Measurements from ENCODE around the gene CDC42BPA. TPM values are rescaled to one million over a fixed set of nuclear protein-coding genes. Genes with fewer than 3 reads are reported as not detected.

Gene CDC42BPA
- polyA plus RNA-seq, 1 donor from 2014 or later = 22.9 TPM

DNA sequence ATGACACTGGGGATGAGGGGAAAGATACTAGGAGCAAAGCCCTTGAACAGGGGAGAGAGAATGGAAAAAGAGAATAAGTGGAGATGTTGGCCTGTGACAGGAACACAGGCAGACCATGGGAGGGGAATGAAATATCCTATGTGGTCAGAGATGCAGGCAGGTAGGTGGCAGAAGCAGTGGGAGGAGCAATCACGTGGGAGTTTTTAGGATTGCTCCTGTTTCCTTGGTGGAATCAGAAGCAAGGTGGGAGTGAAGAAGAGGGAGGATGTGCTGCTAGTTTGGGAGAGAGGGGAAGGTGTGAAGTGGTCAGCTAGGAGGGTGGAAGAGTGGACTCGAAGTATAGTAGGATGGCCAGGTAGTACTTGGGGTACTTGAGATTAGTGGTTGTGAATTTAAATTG lies 46.4 kb upstream of the CDC42BPA start:
- Histone ChIP-seq H2AFZ (ENCODE audit: low read depth, low read length) (no peak overlapping the region), H3K36me3 (ENCODE audit: insufficient read depth, low read length) (no peaks in the 10 kb centered on the region), H4K20me1 (ENCODE audit: insufficient read depth) (no peaks in the 10 kb centered on the region), H3K4me3 (ENCODE audit: low read length) (no peak overlapping the region), H3K4me2 (ENCODE audit: low read length) (no peak overlapping the region), H3K9ac (ENCODE audit: low read length) (no peak overlapping the region), H3K27me3 (ENCODE audit: insufficient read depth, low read depth, low read length) (no peaks in the 10 kb centered on the region), H3K9me3 (ENCODE audit: low read length) (no peaks in the 10 kb centered on the region), H3F3A (ENCODE audit: insufficient read depth, low read length, poor library complexity, severe bottlenecking) (no peaks in the 10 kb centered on the region), H3K27ac (ENCODE audit: low read length) (no peak overlapping the region), H3K9me2 (ENCODE audit: insufficient read depth, low read length) (no peaks in the 10 kb centered on the region), H3K79me2 (replicated peaks; ENCODE audit: insufficient read depth, low read length) (no peaks in the 10 kb centered on the region)
- TF ChIP-seq MXI1 (conservative IDR thresholded peaks at IDR 0.05; ENCODE audit: poor library complexity, severe bottlenecking) (no peak), POLR2AphosphoS5 (IDR thresholded peaks at IDR 0.05) (no peak), EZH2 (IDR thresholded peaks at IDR 0.05; ENCODE audit: borderline replicate concordance, insufficient read depth, low read length, poor library complexity, severe bottlenecking) (no peak), TAF1 (IDR thresholded peaks at IDR 0.05; ENCODE audit: low read depth) (no peak), EP300 (conservative IDR thresholded peaks at IDR 0.05; ENCODE audit: poor library complexity, severe bottlenecking) (no peak), RAD21 (conservative IDR thresholded peaks at IDR 0.05) (no peak), SMC3 (conservative IDR thresholded peaks at IDR 0.05; ENCODE audit: poor library complexity) (no peak)
- TF ChIP-seq, protein P1, sequence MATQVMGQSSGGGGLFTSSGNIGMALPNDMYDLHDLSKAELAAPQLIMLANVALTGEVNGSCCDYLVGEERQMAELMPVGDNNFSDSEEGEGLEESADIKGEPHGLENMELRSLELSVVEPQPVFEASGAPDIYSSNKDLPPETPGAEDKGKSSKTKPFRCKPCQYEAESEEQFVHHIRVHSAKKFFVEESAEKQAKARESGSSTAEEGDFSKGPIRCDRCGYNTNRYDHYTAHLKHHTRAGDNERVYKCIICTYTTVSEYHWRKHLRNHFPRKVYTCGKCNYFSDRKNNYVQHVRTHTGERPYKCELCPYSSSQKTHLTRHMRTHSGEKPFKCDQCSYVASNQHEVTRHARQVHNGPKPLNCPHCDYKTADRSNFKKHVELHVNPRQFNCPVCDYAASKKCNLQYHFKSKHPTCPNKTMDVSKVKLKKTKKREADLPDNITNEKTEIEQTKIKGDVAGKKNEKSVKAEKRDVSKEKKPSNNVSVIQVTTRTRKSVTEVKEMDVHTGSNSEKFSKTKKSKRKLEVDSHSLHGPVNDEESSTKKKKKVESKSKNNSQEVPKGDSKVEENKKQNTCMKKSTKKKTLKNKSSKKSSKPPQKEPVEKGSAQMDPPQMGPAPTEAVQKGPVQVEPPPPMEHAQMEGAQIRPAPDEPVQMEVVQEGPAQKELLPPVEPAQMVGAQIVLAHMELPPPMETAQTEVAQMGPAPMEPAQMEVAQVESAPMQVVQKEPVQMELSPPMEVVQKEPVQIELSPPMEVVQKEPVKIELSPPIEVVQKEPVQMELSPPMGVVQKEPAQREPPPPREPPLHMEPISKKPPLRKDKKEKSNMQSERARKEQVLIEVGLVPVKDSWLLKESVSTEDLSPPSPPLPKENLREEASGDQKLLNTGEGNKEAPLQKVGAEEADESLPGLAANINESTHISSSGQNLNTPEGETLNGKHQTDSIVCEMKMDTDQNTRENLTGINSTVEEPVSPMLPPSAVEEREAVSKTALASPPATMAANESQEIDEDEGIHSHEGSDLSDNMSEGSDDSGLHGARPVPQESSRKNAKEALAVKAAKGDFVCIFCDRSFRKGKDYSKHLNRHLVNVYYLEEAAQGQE (IDR thresholded peaks at IDR 0.05; ENCODE audit: borderline replicate concordance) = no peak
- TF ChIP-seq, protein P2, sequence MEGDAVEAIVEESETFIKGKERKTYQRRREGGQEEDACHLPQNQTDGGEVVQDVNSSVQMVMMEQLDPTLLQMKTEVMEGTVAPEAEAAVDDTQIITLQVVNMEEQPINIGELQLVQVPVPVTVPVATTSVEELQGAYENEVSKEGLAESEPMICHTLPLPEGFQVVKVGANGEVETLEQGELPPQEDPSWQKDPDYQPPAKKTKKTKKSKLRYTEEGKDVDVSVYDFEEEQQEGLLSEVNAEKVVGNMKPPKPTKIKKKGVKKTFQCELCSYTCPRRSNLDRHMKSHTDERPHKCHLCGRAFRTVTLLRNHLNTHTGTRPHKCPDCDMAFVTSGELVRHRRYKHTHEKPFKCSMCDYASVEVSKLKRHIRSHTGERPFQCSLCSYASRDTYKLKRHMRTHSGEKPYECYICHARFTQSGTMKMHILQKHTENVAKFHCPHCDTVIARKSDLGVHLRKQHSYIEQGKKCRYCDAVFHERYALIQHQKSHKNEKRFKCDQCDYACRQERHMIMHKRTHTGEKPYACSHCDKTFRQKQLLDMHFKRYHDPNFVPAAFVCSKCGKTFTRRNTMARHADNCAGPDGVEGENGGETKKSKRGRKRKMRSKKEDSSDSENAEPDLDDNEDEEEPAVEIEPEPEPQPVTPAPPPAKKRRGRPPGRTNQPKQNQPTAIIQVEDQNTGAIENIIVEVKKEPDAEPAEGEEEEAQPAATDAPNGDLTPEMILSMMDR (IDR thresholded peaks at IDR 0.05; ENCODE audit: poor library complexity, severe bottlenecking) = no peak

GRCh38 chr1:227363825-227364224 lies 45.5 kb upstream of the CDC42BPA start:
- Histone ChIP-seq H2AFZ (ENCODE audit: low read depth, low read length) (no peak overlapping the region), H3K9ac (ENCODE audit: low read length) (no peak overlapping the region), H3K36me3 (ENCODE audit: insufficient read depth, low read length) (no peaks in the 10 kb centered on the region), H3K27me3 (ENCODE audit: insufficient read depth, low read depth, low read length) (no peaks in the 10 kb centered on the region), H3K4me2 (ENCODE audit: low read length) (no peak overlapping the region), H3K79me2 (replicated peaks; ENCODE audit: insufficient read depth, low read length) (no peaks in the 10 kb centered on the region), H3F3A (ENCODE audit: insufficient read depth, low read length, poor library complexity, severe bottlenecking) (no peaks in the 10 kb centered on the region), H4K20me1 (ENCODE audit: insufficient read depth) (no peaks in the 10 kb centered on the region), H3K27ac (ENCODE audit: low read length) (no peak overlapping the region), H3K9me3 (ENCODE audit: low read length) (no peaks in the 10 kb centered on the region), H3K4me3 (ENCODE audit: low read length) (no peak overlapping the region), H3K9me2 (ENCODE audit: insufficient read depth, low read length) (no peaks in the 10 kb centered on the region)
- TF ChIP-seq MXI1 (conservative IDR thresholded peaks at IDR 0.05; ENCODE audit: poor library complexity, severe bottlenecking) = no peak
- no peak for TF ChIP-seq POLR2AphosphoS5 (IDR thresholded peaks at IDR 0.05)
- TF ChIP-seq EZH2 (IDR thresholded peaks at IDR 0.05; ENCODE audit: borderline replicate concordance, insufficient read depth, low read length, poor library complexity, severe bottlenecking) = no peak
- TF ChIP-seq TAF1 (IDR thresholded peaks at IDR 0.05; ENCODE audit: low read depth) = no peak
- TF ChIP-seq, protein P1 (IDR thresholded peaks at IDR 0.05; ENCODE audit: borderline replicate concordance) = no peak
- TF ChIP-seq, protein P2 (IDR thresholded peaks at IDR 0.05; ENCODE audit: poor library complexity, severe bottlenecking) = no peak
- TF ChIP-seq RAD21 (conservative IDR thresholded peaks at IDR 0.05) = no peak
- TF ChIP-seq SMC3 (conservative IDR thresholded peaks at IDR 0.05; ENCODE audit: poor library complexity) = no peak
- no peak for TF ChIP-seq EP300 (conservative IDR thresholded peaks at IDR 0.05; ENCODE audit: poor library complexity, severe bottlenecking)
